Astrocyte (in vitro differentiated cells and primary cell): ENCODE results near the gene LCOR. TPM values are rescaled to one million over a fixed set of nuclear protein-coding genes. Genes with fewer than 3 reads are reported as not detected.

Experiments
- DNase-seq: peaks from one replicate; pipeline ENCODE4 v3.0.0-alpha.2; 2010; ENCODE audit warnings: low read depth
- FAIRE-seq: peaks from 2 replicates; lab custom pipeline; 2011; peaks lifted over from hg19 to GRCh38; lab: Jason Lieb, UNC
- H2AFZ ChIP-seq: 2 replicates; pipeline ENCODE4 v1.6.0; 2012; ENCODE audit warnings: low read depth, low read length, inconsistent platforms
- H3K27ac ChIP-seq: 2 replicates; pipeline ENCODE4 v1.5.1; 2011; ENCODE audit warnings: low read depth, low read length, inconsistent platforms
- H3K27me3 ChIP-seq: 2 replicates; pipeline ENCODE4 v1.6.0; 2011; ENCODE audit warnings: low read length, inconsistent platforms; ENCODE audit not compliant: insufficient read depth
- H3K36me3 ChIP-seq: 2 replicates; pipeline ENCODE4 v1.5.1; 2011; ENCODE audit warnings: low read length, inconsistent platforms; ENCODE audit not compliant: insufficient read depth
- H3K4me1 ChIP-seq: 2 replicates; pipeline ENCODE4 v1.5.1; 2011; ENCODE audit warnings: low read length, inconsistent platforms; ENCODE audit not compliant: insufficient read depth
- H3K4me2 ChIP-seq: 2 replicates; pipeline ENCODE4 v1.6.0; 2012; ENCODE audit warnings: low read length, inconsistent platforms
- H3K4me3 ChIP-seq: 2 replicates; pipeline ENCODE4 v1.5.1; 2011; ENCODE audit warnings: low read depth, mild to moderate bottlenecking, low read length, inconsistent platforms; ENCODE audit not compliant: insufficient read depth
- H3K79me2 ChIP-seq: 2 replicates; pipeline ENCODE4 v1.6.0; 2012; ENCODE audit warnings: mild to moderate bottlenecking, low read length, inconsistent platforms; ENCODE audit not compliant: insufficient read depth
- H3K9ac ChIP-seq: 2 replicates; pipeline ENCODE4 v1.6.0; 2012; ENCODE audit warnings: mild to moderate bottlenecking, low read length, inconsistent platforms
- H3K9me3 ChIP-seq: 2 replicates; pipeline ENCODE4 v1.5.1; 2012; ENCODE audit warnings: low read depth, mild to moderate bottlenecking, low read length, inconsistent platforms; ENCODE audit not compliant: insufficient read depth
- H4K20me1 ChIP-seq: 2 replicates; pipeline ENCODE4 v1.6.0; 2012; ENCODE audit warnings: low read length, inconsistent platforms; ENCODE audit not compliant: insufficient read depth
- H3K27ac Mint-ChIP-seq: one replicate; pipeline ENCODE4 v1.8.0; 2021; ENCODE audit warnings: mild to moderate bottlenecking, mixed read lengths; ENCODE audit not compliant: unreplicated experiment
- H3K27me3 Mint-ChIP-seq: one replicate; pipeline ENCODE4 v1.8.0; 2021; ENCODE audit warnings: low read depth, mixed read lengths; ENCODE audit not compliant: unreplicated experiment
- H3K36me3 Mint-ChIP-seq: one replicate; pipeline ENCODE4 v1.8.0; 2021; ENCODE audit warnings: low read depth, mixed read lengths; ENCODE audit not compliant: unreplicated experiment
- H3K4me1 Mint-ChIP-seq: one replicate; pipeline ENCODE4 v1.8.0; 2021; ENCODE audit warnings: low read depth, mixed read lengths; ENCODE audit not compliant: unreplicated experiment
- H3K4me3 Mint-ChIP-seq: one replicate; pipeline ENCODE4 v1.8.0; 2021; ENCODE audit warnings: mild to moderate bottlenecking, moderate library complexity, mixed read lengths; ENCODE audit not compliant: unreplicated experiment
- H3K9me3 Mint-ChIP-seq: one replicate; pipeline ENCODE4 v1.8.0; 2021; ENCODE audit warnings: mild to moderate bottlenecking, mixed read lengths; ENCODE audit not compliant: unreplicated experiment
- EZH2 ChIP-seq: IDR thresholded peaks from 2 replicates; pipeline ENCODE4 v1.6.1; 2012; ENCODE audit warnings: mild to moderate bottlenecking, low read length, inconsistent platforms; ENCODE audit not compliant: insufficient read depth
- total RNA-seq: library from RNA; stranded (reverse); gene quantifications from 2 replicates; pipeline ENCODE4 v1.2.1, GENCODE V29; 2021
- TF ChIP-seq, protein P1 (sequence below): IDR thresholded peaks from 2 replicates; pipeline ENCODE4 v1.5.1; 2011; ENCODE audit warnings: low read depth, mild to moderate bottlenecking, inconsistent platforms, low read length, moderate library complexity; ENCODE audit not compliant: insufficient read depth

The LCOR gene
- total RNA-seq, 1 donor from 2014 or later, result 72.0 TPM

DNA sequence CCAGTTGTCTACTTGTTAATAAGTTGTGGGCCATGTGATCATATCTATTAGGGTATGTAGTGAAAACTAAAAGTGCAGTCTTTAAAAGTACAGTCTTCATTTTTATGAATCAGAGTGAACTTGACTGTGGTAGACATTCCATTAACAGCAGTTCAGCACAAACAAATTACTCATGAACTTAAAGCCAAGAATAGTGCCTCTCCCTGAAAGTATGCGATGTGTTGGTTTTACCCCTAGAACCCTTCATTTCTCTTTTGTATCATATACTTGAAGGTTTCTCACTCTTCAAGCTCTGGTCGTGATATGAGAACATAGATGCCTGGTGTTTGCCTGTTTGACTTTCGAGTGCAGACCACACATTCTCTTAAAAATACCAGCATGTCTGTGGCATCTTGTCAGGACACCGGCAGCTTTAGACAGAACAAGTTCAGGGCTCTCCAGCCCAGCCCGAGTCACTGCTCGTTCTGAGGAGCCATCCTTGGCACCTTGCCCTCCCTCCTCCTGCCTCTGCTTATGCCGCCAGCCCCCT is 159.3 kb downstream of the LCOR start:
- peak overlapping the region; percentile 41 for H2AFZ ChIP-seq
- Mint-ChIP-seq H3K9me3 (no peaks in the 10 kb centered on the region), H3K36me3 (peaks cover 3% of the 10 kb centered on the region), H3K4me3 (peak overlapping the region; percentile 41), H3K4me1 (peaks cover 42% of the 10 kb centered on the region), H3K27me3 (no peaks in the 10 kb centered on the region), H3K27ac (peak overlapping the region; percentile 92)
- H3K27ac ChIP-seq, result peak overlapping the region; percentile 86
- no peaks in the 10 kb centered on the region for H4K20me1 ChIP-seq
- H3K27me3 ChIP-seq, result no peaks in the 10 kb centered on the region
- peaks cover 28% of the 10 kb centered on the region for H3K4me1 ChIP-seq
- DNase-seq, result peak; percentile 92
- TF ChIP-seq, protein P1, sequence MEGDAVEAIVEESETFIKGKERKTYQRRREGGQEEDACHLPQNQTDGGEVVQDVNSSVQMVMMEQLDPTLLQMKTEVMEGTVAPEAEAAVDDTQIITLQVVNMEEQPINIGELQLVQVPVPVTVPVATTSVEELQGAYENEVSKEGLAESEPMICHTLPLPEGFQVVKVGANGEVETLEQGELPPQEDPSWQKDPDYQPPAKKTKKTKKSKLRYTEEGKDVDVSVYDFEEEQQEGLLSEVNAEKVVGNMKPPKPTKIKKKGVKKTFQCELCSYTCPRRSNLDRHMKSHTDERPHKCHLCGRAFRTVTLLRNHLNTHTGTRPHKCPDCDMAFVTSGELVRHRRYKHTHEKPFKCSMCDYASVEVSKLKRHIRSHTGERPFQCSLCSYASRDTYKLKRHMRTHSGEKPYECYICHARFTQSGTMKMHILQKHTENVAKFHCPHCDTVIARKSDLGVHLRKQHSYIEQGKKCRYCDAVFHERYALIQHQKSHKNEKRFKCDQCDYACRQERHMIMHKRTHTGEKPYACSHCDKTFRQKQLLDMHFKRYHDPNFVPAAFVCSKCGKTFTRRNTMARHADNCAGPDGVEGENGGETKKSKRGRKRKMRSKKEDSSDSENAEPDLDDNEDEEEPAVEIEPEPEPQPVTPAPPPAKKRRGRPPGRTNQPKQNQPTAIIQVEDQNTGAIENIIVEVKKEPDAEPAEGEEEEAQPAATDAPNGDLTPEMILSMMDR, result no peak
- TF ChIP-seq EZH2, result no peak
- no peaks in the 10 kb centered on the region for H3K36me3 ChIP-seq
- peak; percentile 98 for FAIRE-seq
- no peaks in the 10 kb centered on the region for H3K79me2 ChIP-seq
- no peak overlapping the region for H3K4me3 ChIP-seq
- H3K4me2 ChIP-seq, result peak overlapping the region; percentile 84
- peak overlapping the region; percentile 71 for H3K9ac ChIP-seq
- no peaks in the 10 kb centered on the region for H3K9me3 ChIP-seq

DNA sequence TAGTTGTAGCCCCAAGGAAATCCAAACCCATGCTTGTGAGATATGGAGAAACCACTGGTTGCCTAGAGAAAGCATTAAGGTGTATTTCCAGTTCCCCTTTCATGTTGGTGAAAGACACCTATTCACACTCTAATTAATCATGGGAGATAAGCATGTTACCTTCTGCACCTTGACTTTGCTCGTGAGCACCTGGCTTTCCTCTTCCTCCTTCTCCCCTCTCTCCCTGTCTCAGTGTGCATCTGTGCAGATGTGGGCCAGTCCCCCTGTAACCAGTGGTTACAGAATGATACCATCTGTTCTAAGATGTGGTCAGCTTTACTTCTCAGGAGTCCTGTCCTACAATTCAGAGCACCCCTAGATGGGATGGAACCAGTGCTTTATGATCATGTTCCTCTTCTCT is 160.6 kb downstream of the LCOR start:
- H3K36me3 ChIP-seq, result no peaks in the 10 kb centered on the region
- H3K9me3 ChIP-seq, result no peaks in the 10 kb centered on the region
- TF ChIP-seq EZH2, result no peak
- TF ChIP-seq, protein P1, result no peak
- Mint-ChIP-seq H3K36me3 (peaks cover 3% of the 10 kb centered on the region), H3K27me3 (no peaks in the 10 kb centered on the region), H3K4me3 (no peak overlapping the region), H3K9me3 (no peaks in the 10 kb centered on the region), H3K27ac (no peak overlapping the region), H3K4me1 (peaks cover 45% of the 10 kb centered on the region)
- no peak overlapping the region for H3K4me3 ChIP-seq
- H3K9ac ChIP-seq, result no peak overlapping the region
- no peaks in the 10 kb centered on the region for H3K27me3 ChIP-seq
- H3K79me2 ChIP-seq, result no peaks in the 10 kb centered on the region
- FAIRE-seq (no peak), DNase-seq (no peak)
- H3K4me2 ChIP-seq, result no peak overlapping the region
- H3K4me1 ChIP-seq, result peaks cover 32% of the 10 kb centered on the region
- H3K27ac ChIP-seq, result no peak overlapping the region
- H2AFZ ChIP-seq, result no peak overlapping the region
- H4K20me1 ChIP-seq, result no peaks in the 10 kb centered on the region

GRCh38 chr10:96995851-96996250 is 163.8 kb downstream of the LCOR start:
- no peak overlapping the region for H3K4me3 ChIP-seq
- H3K4me2 ChIP-seq, result no peak overlapping the region

More at GRCh38 chr10:96995851-96996250, 163.8 kb downstream of the LCOR start:
- no peak for FAIRE-seq
- H3K9me3 ChIP-seq, result no peaks in the 10 kb centered on the region
- no peak overlapping the region for H3K27ac ChIP-seq
- no peaks in the 10 kb centered on the region for H4K20me1 ChIP-seq
- H3K79me2 ChIP-seq, result no peaks in the 10 kb centered on the region
- no peak overlapping the region for H2AFZ ChIP-seq
- H3K4me1 ChIP-seq, result peaks cover 30% of the 10 kb centered on the region
- H3K36me3 Mint-ChIP-seq, result no peaks in the 10 kb centered on the region
- no peaks in the 10 kb centered on the region for H3K27me3 Mint-ChIP-seq
- TF ChIP-seq, protein P1, result no peak
- TF ChIP-seq EZH2, result no peak
- H3K27ac Mint-ChIP-seq, result no peak overlapping the region
- H3K27me3 ChIP-seq, result no peaks in the 10 kb centered on the region
- H3K9ac ChIP-seq, result no peak overlapping the region
- H3K4me3 Mint-ChIP-seq, result no peak overlapping the region
- H3K9me3 Mint-ChIP-seq, result no peaks in the 10 kb centered on the region
- peaks cover 32% of the 10 kb centered on the region for H3K4me1 Mint-ChIP-seq
- no peaks in the 10 kb centered on the region for H3K36me3 ChIP-seq
- peak; percentile 63 for DNase-seq
